HG02759 (cell line): ENCODE data around the gene GMPR.
"Not testable (repeated sequence)": the region's sequence is repeated elsewhere in the genome, so short reads cannot be mapped to it uniquely, and the experiment has no call there.

ENCODE experiments used
- ATAC-seq: cut with Tn5 transposase; IDR thresholded peaks from one replicate; pipeline ENCODE4 v1.9.1; 2021; ENCODE audit warnings: mild to moderate bottlenecking, moderate library complexity; ENCODE audit not compliant: unreplicated experiment

Gene GMPR

DNA sequence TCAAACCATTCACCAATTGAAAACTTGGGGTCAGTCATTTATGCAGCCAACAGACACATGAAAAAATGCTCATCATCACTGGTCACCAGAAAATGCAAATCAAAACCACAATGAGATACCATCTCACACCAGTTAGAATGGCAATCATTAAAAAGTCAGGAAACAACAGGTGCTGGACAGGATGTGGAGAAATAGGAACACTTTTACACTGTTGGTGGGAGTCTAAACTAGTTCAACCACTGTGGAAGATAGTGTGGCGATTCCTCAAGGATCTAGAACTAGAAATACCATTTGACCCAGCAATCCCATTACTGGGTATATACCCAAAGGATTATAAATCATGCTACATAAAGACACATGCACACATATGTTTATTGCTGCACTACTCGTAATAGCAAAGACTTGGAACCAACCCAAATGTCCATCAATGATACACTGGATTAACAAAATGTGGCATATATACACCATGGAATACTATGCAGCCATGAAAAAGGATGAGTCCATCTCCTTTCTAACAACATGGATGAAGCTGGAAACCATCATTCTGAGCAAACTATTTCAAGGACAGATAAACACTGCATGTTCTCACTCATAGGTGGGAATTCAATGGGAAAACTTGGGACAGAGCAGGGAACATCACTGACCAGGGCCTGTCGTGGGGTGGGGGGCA lies 13.2 kb upstream of the GMPR start:
- not testable (repeated sequence) for ATAC-seq

DNA sequence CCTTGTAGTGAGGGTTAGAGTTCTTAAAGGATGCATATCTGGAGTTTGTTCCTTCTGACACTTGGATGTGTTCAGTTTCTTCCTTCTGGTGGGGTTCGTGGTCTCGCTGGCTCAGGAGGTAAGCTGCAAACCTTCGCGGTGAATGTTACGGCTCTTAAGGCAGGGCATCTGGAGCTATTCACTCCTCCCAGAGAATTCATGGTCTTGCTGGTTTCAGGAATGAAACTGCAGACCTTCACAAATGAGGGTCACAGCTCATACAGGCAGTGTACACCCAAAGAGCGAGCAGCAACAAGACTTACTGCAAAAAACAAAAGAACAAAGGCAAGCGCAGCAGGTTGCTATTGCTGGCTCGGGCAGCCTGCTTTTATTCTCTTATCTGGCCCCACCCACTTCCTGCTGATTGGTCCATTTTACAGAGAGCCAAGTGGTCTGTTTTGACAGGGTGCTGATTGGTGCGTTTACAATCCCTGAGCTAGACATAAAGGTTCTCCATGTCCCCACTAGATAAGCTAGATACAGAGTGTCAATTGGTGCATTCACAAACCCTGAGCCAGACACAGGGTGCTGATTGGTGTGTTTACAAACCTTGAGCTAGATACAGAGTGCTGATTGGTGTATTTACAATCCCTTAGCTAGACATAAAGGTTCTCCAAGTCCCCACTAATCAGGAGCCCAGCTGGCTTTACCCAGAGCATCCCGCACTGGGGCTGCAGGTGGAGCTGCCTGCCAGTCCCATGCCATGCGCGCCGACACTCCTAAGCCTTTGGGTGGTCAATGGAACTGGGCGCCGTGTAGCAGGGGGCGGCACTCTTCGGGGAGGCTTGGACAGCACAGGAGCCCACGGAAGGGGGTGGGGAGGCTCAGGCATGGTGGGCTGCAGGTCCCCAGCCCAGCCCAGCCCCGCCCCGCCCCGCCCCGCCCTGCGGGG lies 12.0 kb upstream of the GMPR start:
- ATAC-seq = not testable (repeated sequence)

- no peak for ATAC-seq
Measured at GRCh38 chr6:16227048-16227562, 11.3 kb upstream of the GMPR start.

DNA sequence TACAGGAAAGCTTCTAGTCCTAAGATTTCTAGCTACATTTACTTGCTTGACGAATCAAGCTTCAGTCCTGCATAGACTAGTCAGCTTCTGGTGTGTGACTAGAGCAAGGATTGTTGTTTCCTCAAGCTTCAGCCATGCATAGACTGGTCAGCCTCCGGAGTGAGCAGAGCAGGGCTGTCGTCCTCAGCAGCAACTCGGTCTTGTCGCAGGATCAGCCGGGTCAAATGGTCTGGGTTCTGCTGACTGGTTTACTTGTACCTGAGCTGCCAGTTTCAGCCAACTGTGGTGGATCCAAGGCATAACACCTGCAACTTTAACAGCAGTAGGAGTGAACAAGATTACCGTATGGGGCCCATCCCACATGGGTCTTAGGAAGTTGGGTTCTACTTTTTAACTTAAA lies 10.8 kb upstream of the GMPR start:
- no peak for ATAC-seq

- no peak for ATAC-seq
Measured at GRCh38 chr6:16228043-16228442, 10.3 kb upstream of the GMPR start.

- ATAC-seq = no peak
Measured at GRCh38 chr6:16228709-16229665, 9.4 kb upstream of the GMPR start.

GRCh38 chr6:16229700-16230099 lies 8.7 kb upstream of the GMPR start:
- no peak for ATAC-seq

- no peak for ATAC-seq
Measured at GRCh38 chr6:16230953-16231352, 7.4 kb upstream of the GMPR start.

GRCh38 chr6:16232086-16232485 lies 6.3 kb upstream of the GMPR start:
- no peak for ATAC-seq

DNA sequence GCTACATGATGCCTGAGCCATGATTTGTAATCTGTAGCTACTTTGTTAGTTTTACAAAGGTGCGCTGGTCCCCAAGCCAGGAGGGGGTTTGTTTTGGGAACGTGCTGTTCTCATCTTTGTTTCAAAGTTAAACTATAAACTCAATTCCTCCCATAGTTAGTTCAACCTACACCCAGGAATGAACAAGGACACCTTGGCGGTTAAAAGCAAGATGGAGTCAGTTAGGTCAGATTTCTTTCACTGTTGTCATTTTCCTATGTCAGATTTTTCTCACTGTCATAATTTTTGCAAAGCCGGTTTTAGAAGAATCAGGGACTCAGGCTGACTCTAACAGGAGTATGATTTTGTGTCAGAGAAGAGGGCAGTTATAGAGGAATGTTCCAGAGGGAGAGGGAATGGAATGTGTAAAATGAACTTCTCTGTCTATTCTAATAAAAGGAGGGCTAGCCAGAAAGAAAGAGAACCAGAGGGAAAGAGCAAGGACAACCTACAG lies 2.3 kb upstream of the GMPR start:
- no peak for ATAC-seq

DNA sequence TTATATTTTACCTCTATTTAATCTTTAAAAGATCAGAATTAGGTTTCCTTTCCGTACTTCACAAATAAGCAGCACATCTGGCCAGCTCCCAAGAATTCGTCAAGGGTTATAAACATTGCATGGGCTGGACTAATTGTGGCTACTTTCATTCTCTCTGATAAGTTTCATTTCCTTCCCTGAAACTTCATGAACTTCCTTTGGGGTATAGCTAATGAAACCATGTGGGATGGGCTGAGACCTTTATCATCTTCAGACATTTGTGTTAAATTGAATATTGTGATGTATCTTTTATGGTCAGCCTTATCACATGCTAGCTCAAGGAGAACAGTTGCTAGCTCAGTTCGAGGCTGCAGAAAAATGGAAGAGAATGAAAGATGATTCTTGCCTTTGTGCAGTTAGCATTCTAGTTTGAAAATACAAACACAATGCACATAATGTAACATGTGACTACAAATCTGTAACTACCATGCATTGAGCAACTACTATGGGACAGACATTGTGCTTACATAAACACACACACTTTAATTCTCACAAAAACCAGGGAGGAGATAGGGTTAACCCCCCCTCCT lies 1.7 kb upstream of the GMPR start:
- peak; percentile 45 for ATAC-seq

DNA sequence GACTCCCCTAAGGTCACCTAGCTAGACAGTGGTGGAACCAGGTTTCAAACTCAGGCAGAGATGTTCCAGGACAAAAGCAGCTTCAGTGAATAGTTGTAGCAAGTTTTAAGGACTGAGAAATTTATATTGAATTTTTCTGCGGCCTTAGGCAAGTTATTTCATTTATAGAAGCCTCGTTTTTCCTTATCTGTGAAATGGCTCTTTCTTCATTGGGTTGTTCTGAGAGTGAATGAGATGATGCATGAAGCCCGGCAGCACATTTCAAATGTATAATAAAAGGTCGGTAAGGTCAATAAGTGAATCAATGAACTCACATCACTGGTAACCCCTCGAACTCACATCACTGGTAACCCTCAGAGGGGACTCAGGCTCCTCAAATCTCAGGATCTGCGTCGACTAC lies 1.1 kb upstream of the GMPR start:
- no peak for ATAC-seq

- peak; percentile 2 for ATAC-seq
Measured at GRCh38 chr6:16238963-16239797, 793 bp downstream of the GMPR start.

DNA sequence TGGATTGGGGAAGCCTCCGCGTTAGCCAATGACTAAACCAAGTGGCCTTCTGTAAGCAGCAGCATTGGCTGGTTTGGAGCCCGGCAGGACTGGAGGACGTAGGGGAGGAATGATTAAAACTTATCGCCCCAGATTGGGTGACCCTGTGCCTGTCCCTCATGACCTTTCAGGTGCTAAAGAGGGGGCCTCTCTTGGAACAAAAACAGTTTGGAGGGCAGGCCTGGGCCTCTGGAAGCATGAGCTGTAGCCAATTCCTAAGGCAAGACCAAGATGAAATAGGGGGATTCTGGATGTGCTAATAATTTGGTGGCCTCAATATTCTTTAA lies 1.4 kb downstream of the GMPR start:
- peak; percentile 29 for ATAC-seq

DNA sequence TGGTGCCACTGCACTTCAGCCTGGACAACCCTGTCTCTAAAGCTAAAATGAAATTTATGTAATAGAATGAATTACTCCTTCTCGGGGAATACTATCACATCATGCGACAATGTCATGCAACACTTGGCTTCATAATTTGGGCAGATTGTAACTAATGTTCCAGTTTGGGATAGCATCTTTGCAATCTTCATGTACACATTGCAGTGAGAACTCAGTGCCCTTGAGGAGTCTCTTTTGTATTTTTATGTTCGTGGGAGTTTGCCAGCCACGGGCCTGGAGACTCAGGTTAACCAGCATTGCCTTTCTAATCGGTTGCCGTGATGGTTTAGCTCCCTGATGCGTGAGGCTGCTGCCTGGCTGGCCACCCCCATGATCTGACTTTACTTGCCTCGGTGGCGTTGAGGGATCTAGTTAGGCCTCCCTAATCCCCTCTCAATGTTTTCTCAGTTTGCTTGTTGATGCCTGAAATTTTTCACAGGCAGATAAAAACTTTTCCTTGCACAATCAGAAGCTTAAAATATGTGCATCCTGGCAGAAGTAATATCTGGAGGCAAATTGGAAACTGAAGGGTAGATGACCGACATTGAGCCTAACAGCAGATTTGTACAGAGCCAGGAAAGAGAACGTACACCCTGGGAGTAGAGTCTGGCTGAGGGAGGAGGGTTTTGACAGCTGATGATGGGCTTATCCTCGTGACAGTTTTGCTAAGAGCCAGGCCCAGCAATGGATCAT lies 2.4 kb downstream of the GMPR start:
- ATAC-seq = no peak

GRCh38 chr6:16241321-16241689 lies 2.9 kb downstream of the GMPR start:
- no peak for ATAC-seq

DNA sequence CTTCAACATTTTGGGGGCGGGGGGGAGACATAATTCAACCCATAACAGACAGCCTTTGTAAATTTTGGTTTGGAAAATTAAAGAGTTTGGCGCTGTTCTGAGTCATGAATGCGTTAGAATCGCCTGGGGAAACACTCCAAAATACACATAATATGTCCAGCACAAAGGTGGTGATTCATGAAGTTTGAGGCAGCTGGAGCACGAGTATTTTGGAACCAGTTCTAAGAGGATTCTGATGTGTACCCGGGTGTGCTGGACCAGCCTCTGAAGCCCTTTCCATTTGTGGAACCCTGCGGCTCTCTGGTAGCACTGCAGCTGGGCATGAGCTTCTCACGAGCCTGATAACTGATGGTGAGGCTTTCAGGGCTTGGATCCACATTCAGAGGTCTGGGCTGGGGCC lies 4.7 kb downstream of the GMPR start:
- no peak for ATAC-seq

GRCh38 chr6:16243664-16244063 lies 5.3 kb downstream of the GMPR start:
- ATAC-seq = no peak

GRCh38 chr6:16244446-16244845 lies 6.1 kb downstream of the GMPR start:
- ATAC-seq = no peak
